ENCODE measurements around the gene CYP26B1.

GRCh38 chr2:72141881-72142451 lies 5.7 kb downstream of the CYP26B1 start:
- TF ChIP-seq, protein P1, sequence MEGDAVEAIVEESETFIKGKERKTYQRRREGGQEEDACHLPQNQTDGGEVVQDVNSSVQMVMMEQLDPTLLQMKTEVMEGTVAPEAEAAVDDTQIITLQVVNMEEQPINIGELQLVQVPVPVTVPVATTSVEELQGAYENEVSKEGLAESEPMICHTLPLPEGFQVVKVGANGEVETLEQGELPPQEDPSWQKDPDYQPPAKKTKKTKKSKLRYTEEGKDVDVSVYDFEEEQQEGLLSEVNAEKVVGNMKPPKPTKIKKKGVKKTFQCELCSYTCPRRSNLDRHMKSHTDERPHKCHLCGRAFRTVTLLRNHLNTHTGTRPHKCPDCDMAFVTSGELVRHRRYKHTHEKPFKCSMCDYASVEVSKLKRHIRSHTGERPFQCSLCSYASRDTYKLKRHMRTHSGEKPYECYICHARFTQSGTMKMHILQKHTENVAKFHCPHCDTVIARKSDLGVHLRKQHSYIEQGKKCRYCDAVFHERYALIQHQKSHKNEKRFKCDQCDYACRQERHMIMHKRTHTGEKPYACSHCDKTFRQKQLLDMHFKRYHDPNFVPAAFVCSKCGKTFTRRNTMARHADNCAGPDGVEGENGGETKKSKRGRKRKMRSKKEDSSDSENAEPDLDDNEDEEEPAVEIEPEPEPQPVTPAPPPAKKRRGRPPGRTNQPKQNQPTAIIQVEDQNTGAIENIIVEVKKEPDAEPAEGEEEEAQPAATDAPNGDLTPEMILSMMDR (IDR thresholded peaks at IDR 0.05; ENCODE audit: extremely low read depth in 1 of 2, insufficient read depth in 1 of 2, low read depth in 1 of 2, low read length in 2 of 2) = no peak
- no peak for TF ChIP-seq POLR2AphosphoS5 (IDR thresholded peaks at IDR 0.05; ENCODE audit: insufficient read depth, low read depth, low read length)
- TF ChIP-seq POLR2A (IDR thresholded peaks at IDR 0.05; ENCODE audit: low read depth, low read length) = no peak
- no peak for TF ChIP-seq JUN (IDR thresholded peaks at IDR 0.05; ENCODE audit: borderline replicate concordance, insufficient read depth, insufficient read length, low read depth)
